GF-D8 (cell line): ENCODE data around the gene AP2B1.

ENCODE experiments used
- DNase-seq: peaks from one replicate; lab custom pipeline; 2025; lab: John Stamatoyannopoulos, UW

The AP2B1 gene

DNA sequence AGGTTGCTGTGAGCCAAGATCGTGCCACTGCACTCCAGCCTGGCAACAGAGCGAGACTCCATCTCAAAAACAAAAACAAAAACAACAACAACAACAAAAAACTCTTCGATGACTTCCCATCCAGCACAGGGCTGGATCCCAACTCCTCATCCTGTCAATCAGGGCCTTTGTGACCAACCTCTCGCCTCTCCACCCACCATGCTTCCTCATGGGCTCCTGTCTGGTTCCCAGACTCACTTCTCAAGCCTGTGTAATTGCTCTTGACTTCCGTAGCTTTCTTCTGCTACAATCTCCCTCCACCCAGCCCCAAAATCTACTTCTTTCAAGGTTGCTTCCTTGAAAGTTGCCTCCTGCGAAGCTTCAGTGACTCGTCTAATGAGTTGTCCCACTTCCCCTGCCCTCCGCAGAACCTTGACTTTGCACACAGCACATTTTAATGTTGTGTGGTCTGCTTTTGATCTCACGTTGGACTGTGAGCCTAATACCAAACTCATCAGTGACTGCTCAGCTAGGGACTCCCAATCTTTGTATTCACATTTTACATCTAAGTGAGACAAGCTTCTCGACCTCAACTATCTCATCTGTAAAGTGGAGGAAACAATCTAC lies 143.4 kb downstream of the AP2B1 start:
- DNase-seq: no peak

DNA sequence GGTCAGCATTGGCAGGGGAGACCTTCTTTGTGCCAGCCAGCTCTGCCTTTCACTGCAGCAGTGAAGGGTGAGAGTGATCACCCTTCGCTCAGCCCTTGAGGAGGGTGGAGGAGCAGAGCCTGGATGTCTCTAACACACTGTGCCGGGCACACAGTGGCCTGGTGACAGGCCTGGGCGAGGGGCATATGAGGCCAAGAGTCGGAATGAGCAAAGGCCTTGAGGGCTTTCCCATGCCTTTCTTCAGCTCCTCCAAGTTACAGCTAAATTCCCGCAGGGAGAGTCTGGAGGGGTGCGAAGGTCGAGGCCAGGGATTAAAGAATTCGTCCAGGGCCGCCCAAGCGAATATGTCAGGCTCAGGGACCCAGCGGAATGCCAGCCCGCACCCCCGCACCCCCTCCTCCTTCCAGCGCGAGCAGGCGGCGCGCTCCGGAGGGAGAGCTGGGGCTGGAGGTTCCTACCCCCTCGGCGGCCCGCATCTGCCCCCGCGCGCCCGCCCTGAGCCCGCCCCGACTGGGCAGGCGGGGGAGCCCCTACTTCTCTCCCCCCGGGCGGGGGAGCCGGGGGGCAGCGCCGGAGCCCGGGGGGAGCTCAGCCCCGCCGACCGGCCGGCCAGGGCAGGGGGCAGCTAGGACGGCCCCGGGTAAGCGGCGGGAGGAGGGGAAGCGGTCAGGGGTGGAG lies 144.3 kb downstream of the AP2B1 start, which contains the start of gene RASL10B:
Gene RASL10B (plus strand): TSS at position 401 of the 678 bp plus-strand sequence. CDS start 3,546 bp downstream, outside the sequence.
- no peak for DNase-seq

DNA sequence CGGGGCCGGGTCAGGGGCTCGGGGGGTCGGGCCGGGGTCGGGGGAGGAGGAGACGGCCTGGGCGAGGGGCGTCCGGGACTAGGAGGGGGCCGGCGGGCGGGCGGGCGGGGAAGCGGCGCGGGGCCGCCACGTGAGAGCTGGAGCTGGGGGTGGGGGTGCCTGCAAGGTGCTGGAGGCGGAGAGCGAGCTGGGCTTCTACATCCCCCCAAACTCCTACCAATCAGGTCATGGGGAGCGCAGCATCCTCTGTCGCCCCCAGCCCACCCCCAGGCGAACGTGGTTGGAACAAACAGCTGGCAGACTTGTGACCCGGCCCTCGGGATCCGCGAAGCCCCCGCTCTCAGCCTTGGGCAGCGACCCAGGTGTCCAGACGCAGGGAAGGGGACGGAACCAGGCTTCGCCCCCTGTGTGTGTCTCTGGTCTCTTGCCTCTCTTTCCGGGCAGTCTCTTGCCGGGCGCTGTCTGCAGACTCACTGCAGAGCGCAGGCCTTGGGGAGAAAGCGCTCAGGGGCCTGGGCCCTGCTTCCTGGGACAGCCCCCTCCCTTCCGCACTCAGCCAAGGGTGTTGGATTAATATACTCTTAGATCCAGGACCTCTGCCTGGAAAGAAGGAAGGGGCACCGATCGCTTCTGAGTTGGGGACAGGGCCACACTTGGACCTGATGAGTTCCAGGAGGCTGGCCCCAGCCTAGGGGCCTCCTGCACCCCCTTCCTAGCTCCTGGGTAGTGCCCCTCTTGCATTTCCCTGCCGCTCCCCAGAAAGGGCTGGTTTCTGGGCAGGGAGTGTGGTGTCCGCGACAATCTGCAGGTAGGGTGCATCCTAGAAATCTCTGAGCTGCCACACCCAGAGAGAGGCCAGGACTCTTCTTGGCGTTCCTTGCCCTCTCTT lies 145.0 kb downstream of the AP2B1 start:
- no peak for DNase-seq

DNA sequence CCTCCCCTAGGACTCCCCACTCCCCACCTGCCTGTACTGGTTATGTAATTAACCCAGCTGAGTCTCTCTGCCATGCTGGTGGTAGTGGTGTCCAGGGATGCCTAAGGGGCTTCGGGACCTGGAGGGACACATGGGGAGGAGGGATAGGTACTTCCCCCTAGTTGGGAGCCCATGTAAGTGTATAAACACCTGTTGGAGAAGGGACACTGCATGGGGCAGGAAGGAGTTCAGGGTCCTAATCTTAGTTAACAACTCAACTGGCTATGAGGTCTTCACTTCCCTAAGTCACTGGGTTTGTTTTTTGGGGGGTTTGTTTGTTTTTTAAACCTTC lies 145.6 kb downstream of the AP2B1 start:
- DNase-seq: no peak

DNA sequence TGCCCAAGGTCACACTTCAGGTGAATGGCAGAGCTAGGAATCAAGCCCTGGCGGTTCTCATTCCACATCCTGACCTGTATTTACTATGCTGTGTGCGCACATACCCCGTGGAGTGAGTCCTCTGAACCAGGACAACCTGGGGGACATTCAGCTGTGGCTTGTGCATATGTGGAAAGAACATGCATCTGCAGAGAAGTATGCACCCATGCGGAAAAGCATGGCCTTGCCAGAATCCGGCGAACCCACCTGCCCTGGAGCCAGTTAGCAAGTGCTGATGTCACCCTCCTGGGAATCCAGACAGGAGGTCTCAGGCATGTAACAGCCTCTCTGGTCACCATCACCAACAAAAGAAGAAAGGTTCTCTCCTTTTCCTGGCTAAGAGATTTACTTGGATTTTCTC lies 146.2 kb downstream of the AP2B1 start:
- DNase-seq: no peak

DNA sequence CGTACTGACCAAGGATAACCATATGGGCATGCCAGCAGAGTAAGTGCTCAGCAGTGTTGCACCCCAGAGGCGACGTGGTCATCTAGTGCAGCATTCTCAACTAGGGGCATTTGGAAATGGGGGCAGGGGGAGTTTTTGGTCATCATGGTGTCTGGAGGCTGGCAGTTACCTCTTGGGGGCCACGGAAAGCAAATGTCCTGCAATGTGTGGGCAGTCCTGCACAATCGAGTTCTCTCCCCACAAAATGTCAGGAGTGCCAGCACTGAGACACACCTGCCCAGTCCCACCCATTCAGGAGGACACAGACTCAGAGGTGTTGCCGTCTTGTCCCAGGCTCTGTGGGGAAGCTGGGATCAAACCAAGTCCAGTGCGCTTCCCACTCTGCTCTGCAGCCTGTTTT lies 147.3 kb downstream of the AP2B1 start:
- DNase-seq: no peak

DNA sequence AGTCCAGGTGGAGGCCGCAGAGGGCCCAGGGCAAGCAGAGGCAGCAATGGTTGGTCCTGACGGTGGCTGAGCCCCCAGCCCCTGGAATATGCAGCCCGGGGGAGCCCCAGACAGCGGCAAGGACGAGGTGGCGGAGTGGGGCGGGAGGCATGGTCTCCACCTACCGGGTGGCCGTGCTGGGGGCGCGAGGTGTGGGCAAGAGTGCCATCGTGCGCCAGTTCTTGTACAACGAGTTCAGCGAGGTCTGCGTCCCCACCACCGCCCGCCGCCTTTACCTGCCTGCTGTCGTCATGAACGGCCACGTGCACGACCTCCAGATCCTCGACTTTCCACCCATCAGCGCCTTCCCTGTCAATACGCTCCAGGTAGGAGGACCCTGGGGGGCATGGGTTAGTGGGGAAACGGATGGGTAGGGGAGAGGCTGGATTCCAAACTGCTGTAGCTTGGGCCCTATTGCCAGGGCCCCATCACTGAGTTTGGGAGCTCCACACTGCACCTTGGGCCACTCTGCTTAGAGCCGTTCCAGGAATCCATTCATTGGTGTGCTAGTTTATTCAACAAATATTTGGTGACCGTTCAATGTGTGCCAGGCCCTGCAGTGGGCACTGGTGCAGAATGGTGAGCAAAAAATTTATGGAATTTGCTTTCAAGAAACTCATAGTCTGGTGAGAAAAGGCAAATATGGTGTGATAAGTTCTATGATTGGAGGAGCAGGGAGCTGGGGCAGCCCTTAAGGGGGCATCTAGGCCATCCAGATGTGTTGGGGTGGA lies 148.1 kb downstream of the AP2B1 start:
- no peak for DNase-seq

DNA sequence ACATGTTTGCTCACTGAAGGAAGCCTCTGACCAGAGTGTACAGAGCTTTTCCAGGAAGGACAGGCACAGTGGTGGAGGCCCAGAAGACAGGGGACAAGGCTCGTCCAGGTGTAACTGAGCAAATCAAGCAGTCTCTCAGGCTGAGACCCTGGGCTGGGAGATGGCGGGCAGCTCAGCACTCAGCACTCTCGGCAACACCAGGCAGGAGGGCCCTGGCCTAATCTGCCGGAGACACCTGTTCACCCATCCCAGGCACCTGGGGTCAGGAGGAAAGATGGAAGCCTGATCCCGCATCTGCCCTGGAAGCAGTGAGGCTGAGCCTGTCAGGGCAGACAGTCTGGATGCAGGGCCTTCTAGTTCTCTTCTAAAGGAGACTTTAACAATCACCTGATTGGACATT lies 149.1 kb downstream of the AP2B1 start:
- no peak for DNase-seq

DNA sequence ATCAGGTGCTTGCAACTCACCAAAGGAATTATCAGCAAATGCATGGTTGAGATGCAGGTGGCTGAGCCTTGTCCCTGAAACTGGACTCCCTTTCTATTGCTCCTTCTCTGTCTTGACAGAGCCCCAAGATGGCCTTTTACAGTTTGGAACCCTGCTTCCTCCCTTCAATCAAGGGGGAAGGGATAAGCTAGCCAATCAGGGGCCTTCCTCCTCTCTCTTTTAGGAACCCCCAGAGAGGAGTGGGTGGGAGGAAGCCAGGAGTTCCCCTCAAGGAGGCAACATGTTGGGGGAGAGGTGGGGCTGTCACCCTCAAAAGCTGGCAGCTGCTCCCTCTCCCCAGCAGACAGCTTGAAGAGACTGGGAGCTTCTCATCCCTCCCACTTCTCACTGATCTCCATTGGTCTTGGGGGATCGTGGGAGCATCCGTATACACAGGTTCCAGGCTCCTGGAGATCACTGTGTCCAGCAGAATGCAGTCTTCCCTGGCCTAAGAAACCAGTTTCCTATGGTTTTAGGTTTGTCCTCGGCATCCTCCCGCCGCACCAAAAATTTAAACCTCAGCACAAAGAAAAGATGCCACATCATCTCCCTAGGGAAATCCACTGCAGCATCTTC lies 151.5 kb downstream of the AP2B1 start:
- DNase-seq: no peak

DNA sequence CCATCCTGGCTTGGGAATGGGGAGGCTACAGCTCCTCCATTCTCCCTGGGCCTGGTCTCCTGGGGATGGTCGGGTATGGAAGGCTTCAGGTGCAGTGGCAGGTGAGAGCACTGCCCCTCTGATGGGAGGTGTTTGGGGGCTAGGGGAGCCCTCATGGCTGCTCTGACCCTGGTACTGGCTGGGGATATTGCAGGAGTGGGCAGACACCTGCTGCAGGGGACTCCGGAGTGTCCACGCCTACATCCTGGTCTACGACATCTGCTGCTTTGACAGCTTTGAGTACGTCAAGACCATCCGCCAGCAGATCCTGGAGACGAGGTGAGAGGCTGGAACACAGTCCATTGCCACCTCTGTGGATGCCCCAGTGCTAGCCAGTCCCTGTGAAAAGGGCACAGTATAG lies 153.1 kb downstream of the AP2B1 start:
- no peak for DNase-seq

DNA sequence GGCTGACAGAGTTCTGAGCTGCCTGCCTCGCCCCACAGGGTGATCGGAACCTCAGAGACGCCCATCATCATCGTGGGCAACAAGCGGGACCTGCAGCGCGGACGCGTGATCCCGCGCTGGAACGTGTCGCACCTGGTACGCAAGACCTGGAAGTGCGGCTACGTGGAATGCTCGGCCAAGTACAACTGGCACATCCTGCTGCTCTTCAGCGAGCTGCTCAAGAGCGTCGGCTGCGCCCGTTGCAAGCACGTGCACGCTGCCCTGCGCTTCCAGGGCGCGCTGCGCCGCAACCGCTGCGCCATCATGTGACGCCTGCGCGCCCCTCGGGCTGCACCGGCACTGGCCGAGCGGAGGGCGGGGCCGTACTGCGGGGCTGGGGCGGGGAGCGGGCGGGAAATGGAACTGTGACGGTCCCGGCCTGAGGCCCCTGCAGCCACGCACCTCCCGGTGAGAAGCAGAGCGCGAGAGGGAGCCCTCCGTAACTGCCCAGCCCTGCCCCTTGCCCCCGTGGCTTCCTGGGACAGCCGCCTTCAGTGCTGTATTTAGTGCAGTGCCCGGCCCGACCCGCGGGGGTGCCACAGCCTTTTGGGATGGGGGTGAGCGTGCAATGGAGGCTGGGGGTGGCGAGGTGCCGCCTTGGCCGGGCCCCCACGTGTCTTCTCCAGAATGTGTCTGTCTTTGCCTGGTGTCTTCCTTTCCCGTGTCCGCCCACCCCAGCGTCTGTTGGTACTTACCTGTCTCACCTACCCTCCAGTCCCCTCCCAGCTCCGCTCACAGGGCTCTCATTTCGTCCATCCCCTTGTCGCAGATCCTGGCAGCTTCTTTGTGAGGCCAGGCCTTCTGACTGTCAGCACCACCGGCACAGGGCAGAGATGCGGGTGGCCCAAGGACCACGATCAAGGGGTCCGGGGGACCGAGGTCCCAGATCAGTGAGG lies 154.1 kb downstream of the AP2B1 start:
- DNase-seq: no peak

DNA sequence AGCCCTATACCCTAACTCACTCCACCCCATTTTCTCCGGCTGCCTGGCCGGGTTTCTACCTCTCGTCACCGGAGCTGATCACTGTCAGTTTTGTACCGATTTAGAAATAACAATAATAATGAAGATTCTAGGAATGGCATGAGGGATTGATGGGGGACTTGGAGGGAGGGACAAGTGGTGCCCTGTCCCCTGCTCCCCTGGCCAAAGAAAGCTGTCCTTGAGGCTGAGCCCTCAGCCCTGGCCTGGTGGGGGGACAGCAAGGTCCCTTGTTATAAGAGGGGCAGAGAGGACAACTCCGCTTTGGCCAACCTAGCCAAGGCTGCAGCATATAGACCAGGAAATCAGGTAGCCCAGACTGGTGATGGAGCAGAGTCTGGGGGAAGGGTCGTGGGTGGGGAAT lies 155.4 kb downstream of the AP2B1 start:
- DNase-seq: no peak

DNA sequence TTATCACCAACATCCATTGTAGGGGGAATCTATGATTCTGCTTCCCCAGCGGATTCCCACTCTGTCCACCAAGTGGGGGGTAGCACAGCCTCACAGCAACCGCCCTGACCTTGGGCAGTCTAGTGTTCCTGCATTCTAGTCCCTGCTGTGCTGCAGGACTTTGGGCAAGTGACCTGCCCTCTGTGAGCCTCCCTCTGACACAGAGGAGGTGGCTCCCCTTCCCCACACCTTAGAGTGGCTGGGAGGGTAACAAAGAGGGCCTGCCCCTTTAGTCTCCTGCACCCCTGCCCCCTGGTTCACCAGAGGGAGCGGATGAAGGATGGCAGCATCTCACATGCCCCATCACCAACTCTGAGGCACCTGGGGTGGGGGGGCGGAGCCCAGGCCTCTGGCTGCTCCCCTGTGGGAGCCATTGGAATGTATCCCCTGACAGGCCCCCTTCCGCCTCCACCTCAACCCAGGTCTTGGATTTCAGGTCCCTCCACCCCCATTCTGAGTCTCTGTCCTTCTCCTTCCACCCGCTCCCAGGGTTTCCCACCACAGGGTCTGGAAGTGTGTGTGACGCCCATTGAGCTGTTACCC lies 155.9 kb downstream of the AP2B1 start:
- no peak for DNase-seq

DNA sequence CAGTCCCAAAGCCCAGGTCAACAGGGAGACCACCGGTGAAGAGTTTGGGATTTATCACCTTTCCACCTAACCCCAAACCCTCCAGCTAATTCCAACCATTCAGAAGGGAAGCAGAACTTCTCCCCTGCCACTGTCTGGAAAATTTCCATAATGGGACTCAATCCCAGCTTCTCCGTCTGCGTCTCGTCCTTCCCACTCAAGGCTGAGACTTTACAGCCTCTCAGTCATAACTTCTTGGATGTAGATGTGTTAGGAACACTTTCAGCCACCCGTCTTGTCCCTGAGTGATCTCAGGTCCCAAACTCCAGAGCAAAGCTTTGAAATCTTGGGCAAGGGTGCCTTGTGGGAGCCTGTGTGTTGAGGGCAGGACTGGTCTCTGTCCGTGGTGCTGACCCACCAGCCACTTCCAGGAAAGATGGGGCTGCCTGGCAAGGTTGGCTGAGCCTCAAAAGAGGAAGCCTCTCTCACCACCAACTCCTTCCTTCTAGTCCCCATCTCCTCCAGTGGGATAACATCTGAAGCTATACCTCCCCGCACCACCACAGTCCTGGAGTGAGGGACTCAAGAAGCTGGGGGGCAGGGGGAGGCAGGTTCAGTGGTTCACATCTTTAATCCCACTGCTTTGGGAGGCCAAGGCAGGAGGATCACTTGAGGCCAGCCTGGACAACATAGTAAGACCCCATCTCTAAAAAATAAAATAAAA lies 156.7 kb downstream of the AP2B1 start:
- no peak for DNase-seq

DNA sequence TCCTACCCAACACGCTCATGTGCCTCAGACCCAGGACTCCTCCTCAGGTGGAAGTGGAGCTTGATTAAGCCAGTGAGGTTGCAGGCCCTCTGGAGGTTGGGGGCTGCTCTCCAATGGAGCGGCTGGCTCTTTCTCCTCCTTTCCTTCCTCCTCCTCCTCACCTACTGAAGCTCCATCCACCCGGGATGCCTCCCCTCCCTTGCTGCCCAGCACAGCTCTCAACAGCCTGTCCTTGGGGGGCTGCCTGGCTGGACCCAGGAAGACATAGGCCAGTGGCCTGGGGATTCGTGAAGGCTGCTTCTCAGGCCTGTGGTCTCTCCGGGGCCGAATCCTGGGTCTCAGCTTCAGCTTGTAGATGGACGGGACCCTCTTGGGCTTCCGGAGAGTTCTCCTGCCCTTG lies 157.7 kb downstream of the AP2B1 start:
- no peak for DNase-seq

DNA sequence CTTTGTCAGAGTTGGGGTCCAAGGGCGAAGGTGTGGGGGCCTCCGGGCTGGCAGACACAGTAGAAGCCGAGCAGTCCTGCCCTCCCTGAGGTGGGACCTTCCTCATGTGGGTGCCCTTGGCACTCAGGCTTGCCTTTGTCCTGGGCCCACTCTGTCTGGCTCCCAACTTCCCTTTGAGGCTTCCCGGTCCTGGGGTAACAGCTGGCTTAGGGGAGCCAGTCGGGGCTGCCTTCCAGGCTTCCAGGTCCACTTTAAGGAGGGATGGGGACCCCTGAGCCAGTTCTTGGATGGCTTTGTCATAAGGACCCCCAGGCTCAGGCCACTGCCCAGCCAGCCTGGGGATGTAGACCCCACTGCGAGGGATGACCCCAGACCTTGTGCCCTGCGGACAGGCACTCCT lies 158.1 kb downstream of the AP2B1 start:
- DNase-seq: no peak

DNA sequence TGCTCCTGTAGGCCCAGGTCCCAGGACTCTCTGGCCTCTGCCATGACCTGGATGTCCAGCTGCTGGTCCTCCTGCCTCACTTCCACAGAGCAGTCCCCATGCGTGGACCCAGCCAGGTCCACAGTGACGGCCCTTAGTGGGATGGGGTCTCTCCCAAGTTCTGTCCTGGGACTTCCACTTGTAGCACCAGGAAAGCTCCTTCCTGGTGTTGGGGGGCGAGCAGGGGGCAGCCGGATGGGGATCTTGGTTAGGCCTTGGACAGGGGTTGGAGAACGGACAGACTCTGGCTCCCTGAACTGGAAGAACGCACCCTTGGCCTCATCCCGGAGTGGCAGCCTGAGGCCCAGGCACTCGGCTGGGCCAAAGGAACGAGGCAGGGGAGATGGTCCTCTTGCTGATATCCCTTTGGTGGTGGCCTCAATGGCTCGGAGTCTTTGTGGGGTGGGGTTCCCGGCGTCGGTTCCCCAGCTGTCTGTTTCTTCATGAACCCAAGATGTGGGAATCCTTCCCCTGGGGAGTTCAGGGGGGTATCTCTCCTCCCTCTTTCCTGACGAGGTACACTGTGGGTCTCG lies 158.7 kb downstream of the AP2B1 start:
- no peak for DNase-seq

DNA sequence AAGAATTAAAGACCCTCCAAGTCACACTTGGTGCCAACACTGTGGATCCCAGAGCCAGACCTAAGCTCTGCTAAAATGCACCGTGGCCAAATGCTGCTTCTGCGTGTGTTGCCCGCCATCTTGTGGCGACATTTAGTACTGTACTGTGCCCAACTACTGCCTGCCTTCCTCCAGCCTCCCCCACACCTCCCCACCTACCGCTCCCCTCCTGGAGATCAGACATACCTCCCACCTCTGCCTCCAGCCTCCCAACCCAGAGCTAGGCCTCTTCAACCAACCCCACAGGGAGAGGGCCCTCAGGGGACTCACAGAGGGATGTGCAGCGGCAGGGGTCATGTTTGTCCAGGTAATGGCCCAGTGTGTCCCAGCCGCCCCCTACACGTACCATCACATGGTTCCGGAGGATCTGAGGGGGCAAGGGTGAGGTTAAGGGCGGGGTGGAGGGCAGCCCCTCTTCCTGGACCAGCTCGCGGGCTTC lies 160.5 kb downstream of the AP2B1 start:
- DNase-seq: no peak

DNA sequence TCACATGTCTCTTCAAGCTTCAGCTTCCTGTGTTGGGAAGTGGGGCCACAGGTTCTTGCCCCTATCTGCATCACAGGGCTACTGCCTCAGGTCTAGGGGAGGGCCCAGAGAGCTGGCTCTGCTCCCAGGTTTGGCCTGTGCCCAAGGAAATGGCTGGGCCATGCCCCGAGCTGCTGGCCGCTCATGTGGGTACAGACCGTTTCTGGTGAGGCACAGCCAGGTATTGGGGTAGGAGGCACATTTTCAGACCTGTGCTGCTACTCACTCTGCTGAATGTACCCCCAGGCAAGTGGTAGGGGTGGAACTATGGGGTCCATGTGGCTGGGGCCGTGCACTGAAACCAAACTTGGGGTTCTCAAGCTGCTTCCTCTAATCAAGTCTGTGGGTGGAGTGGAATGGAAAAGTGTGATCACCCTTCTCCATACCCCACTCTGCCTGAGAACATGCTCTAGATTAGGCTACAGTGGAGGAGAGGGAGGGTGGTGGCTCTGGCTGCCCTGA lies 161.3 kb downstream of the AP2B1 start:
- no peak for DNase-seq
